ENCODE results near the gene TTLL3. TPM values are rescaled to one million over a fixed set of nuclear protein-coding genes. Genes with fewer than 3 reads are reported as not detected.

The TTLL3 gene
- total RNA-seq, 3 donors from 2014 or later = 9.2 to 13.5 (median 11.1) TPM

- ATAC-seq (peak in 1 of 2 donors; percentile 1), DNase-seq (no peak)
- Mint-ChIP-seq H3K4me1 (ENCODE audit: low read depth) (peaks cover 51% of the 10 kb centered on the region), H3K27me3 (ENCODE audit: low read depth) (no peaks in the 10 kb centered on the region), H3K36me3 (ENCODE audit: insufficient read depth) (peaks cover 52% of the 10 kb centered on the region), H3K4me3 (peak overlapping the region; percentile 12), H3K9me3 (no peaks in the 10 kb centered on the region)
Measured at GRCh38 chr3:9786825-9787669, 23.0 kb upstream of the TTLL3 start.

- DNase-seq = no peak
- H3K27me3 Mint-ChIP-seq (ENCODE audit: low read depth) = no peaks in the 10 kb centered on the region
- H3K4me1 Mint-ChIP-seq (ENCODE audit: low read depth) = peaks cover 47% of the 10 kb centered on the region
- ATAC-seq = peak; percentile 60 to 69
- H3K36me3 Mint-ChIP-seq (ENCODE audit: insufficient read depth) = peaks cover 48% of the 10 kb centered on the region
- H3K4me3 Mint-ChIP-seq = peak overlapping the region; percentile 12
- H3K9me3 Mint-ChIP-seq = no peaks in the 10 kb centered on the region
Measured at GRCh38 chr3:9787714-9788113, 22.3 kb upstream of the TTLL3 start.

- H3K27me3 Mint-ChIP-seq (ENCODE audit: low read depth) = no peaks in the 10 kb centered on the region
- H3K4me3 Mint-ChIP-seq = peak overlapping the region; percentile 97
- DNase-seq (no peak), ATAC-seq (no peak)
- H3K9me3 Mint-ChIP-seq = no peaks in the 10 kb centered on the region
- H3K36me3 Mint-ChIP-seq (ENCODE audit: insufficient read depth) = peaks cover 45% of the 10 kb centered on the region
- H3K4me1 Mint-ChIP-seq (ENCODE audit: low read depth) = peaks cover 68% of the 10 kb centered on the region
Measured at GRCh38 chr3:9791127-9791526, 18.9 kb upstream of the TTLL3 start.

- Mint-ChIP-seq H3K27me3 (ENCODE audit: low read depth) (no peaks in the 10 kb centered on the region), H3K36me3 (ENCODE audit: insufficient read depth) (peaks cover 37% of the 10 kb centered on the region), H3K9me3 (no peaks in the 10 kb centered on the region), H3K4me1 (ENCODE audit: low read depth) (peaks cover 69% of the 10 kb centered on the region), H3K4me3 (peak overlapping the region; percentile 97)
- ATAC-seq (no peak), DNase-seq (no peak)
Measured at GRCh38 chr3:9791790-9792404, 18.2 kb upstream of the TTLL3 start.

GRCh38 chr3:9792405-9793160 is 17.5 kb upstream of the TTLL3 start, which contains the start of the genes ARPC4 and TADA3:
Gene ARPC4, plus strand, starts transcription at chr3:9793082. Its CDS starts 40 bp downstream, at chr3:9793122.
Gene TADA3, minus strand, starts transcription at chr3:9792473. Its CDS starts 1,007 bp downstream, at chr3:9791466.
- DNase-seq (peak; percentile 87), ATAC-seq (peak; percentile 85)
- H3K9me3 Mint-ChIP-seq = no peaks in the 10 kb centered on the region
- H3K4me3 Mint-ChIP-seq = peak within 1 kb of the TSS; percentile 97
- no peaks in the 10 kb centered on the region for H3K27me3 Mint-ChIP-seq (ENCODE audit: low read depth)
- H3K4me1 Mint-ChIP-seq (ENCODE audit: low read depth) = peaks cover 69% of the 10 kb centered on the region
- H3K36me3 Mint-ChIP-seq (ENCODE audit: insufficient read depth) = peaks cover 37% of the 10 kb centered on the region

GRCh38 chr3:9793161-9793781 is 16.8 kb upstream of the TTLL3 start:
- Mint-ChIP-seq H3K27me3 (ENCODE audit: low read depth) (no peaks in the 10 kb centered on the region), H3K9me3 (no peaks in the 10 kb centered on the region), H3K4me3 (peak overlapping the region; percentile 97), H3K36me3 (ENCODE audit: insufficient read depth) (peaks cover 37% of the 10 kb centered on the region), H3K4me1 (ENCODE audit: low read depth) (peaks cover 67% of the 10 kb centered on the region)
- peak; percentile 16 to 25 for ATAC-seq
- DNase-seq = no peak

GRCh38 chr3:9794400-9794799 is 15.7 kb upstream of the TTLL3 start:
- peaks cover 33% of the 10 kb centered on the region for H3K36me3 Mint-ChIP-seq (ENCODE audit: insufficient read depth)
- no peaks in the 10 kb centered on the region for H3K27me3 Mint-ChIP-seq (ENCODE audit: low read depth)
- peak overlapping the region; percentile 97 for H3K4me3 Mint-ChIP-seq
- DNase-seq (no peak), ATAC-seq (no peak)
- H3K4me1 Mint-ChIP-seq (ENCODE audit: low read depth) = peaks cover 63% of the 10 kb centered on the region
- no peaks in the 10 kb centered on the region for H3K9me3 Mint-ChIP-seq

GRCh38 chr3:9795207-9795606 is 14.9 kb upstream of the TTLL3 start:
- H3K9me3 Mint-ChIP-seq = no peaks in the 10 kb centered on the region
- no peaks in the 10 kb centered on the region for H3K27me3 Mint-ChIP-seq (ENCODE audit: low read depth)
- no peak for DNase-seq
- H3K4me3 Mint-ChIP-seq = peak overlapping the region; percentile 74
- no peak for ATAC-seq
- peaks cover 55% of the 10 kb centered on the region for H3K4me1 Mint-ChIP-seq (ENCODE audit: low read depth)
- peaks cover 32% of the 10 kb centered on the region for H3K36me3 Mint-ChIP-seq (ENCODE audit: insufficient read depth)

- peaks cover 37% of the 10 kb centered on the region for H3K4me1 Mint-ChIP-seq (ENCODE audit: low read depth)
- H3K9me3 Mint-ChIP-seq = no peaks in the 10 kb centered on the region
- peaks cover 34% of the 10 kb centered on the region for H3K36me3 Mint-ChIP-seq (ENCODE audit: insufficient read depth)
- no peak for ATAC-seq
- no peak overlapping the region for H3K4me3 Mint-ChIP-seq
- no peaks in the 10 kb centered on the region for H3K27me3 Mint-ChIP-seq (ENCODE audit: low read depth)
- no peak for DNase-seq
Measured at GRCh38 chr3:9797196-9797945, 12.7 kb upstream of the TTLL3 start.

- H3K4me1 Mint-ChIP-seq (ENCODE audit: low read depth) = peaks cover 25% of the 10 kb centered on the region
- peaks cover 40% of the 10 kb centered on the region for H3K36me3 Mint-ChIP-seq (ENCODE audit: insufficient read depth)
- no peaks in the 10 kb centered on the region for H3K27me3 Mint-ChIP-seq (ENCODE audit: low read depth)
- no peaks in the 10 kb centered on the region for H3K9me3 Mint-ChIP-seq
- no peak overlapping the region for H3K4me3 Mint-ChIP-seq
- ATAC-seq = no peak
- no peak for DNase-seq
Measured at GRCh38 chr3:9800529-9800928, 9.5 kb upstream of the TTLL3 start.

GRCh38 chr3:9803494-9803893 is 6.6 kb upstream of the TTLL3 start:
- DNase-seq (no peak), ATAC-seq (no peak)
- peaks cover 18% of the 10 kb centered on the region for H3K4me1 Mint-ChIP-seq (ENCODE audit: low read depth)
- no peak overlapping the region for H3K4me3 Mint-ChIP-seq
- no peaks in the 10 kb centered on the region for H3K27me3 Mint-ChIP-seq (ENCODE audit: low read depth)
- H3K9me3 Mint-ChIP-seq = no peaks in the 10 kb centered on the region
- H3K36me3 Mint-ChIP-seq (ENCODE audit: insufficient read depth) = peaks cover 39% of the 10 kb centered on the region

- H3K4me3 Mint-ChIP-seq = no peak overlapping the region
- H3K36me3 Mint-ChIP-seq (ENCODE audit: insufficient read depth) = peaks cover 36% of the 10 kb centered on the region
- ATAC-seq (no peak), DNase-seq (no peak)
- H3K4me1 Mint-ChIP-seq (ENCODE audit: low read depth) = peaks cover 30% of the 10 kb centered on the region
- no peaks in the 10 kb centered on the region for H3K9me3 Mint-ChIP-seq
- H3K27me3 Mint-ChIP-seq (ENCODE audit: low read depth) = no peaks in the 10 kb centered on the region
Measured at GRCh38 chr3:9804996-9805395, 5.1 kb upstream of the TTLL3 start.

GRCh38 chr3:9806137-9806536 is 3.9 kb upstream of the TTLL3 start:
- Mint-ChIP-seq H3K36me3 (ENCODE audit: insufficient read depth) (peaks cover 29% of the 10 kb centered on the region), H3K4me1 (ENCODE audit: low read depth) (peaks cover 40% of the 10 kb centered on the region)
- no peak for ATAC-seq

More at GRCh38 chr3:9806137-9806536, 3.9 kb upstream of the TTLL3 start:
- Mint-ChIP-seq H3K9me3 (no peaks in the 10 kb centered on the region), H3K27me3 (ENCODE audit: low read depth) (no peaks in the 10 kb centered on the region), H3K4me3 (no peak overlapping the region)
- DNase-seq = no peak

All from activated T-cell treated with anti-CD3 and anti-CD28 coated beads, Interleukin-2, amount 50 U/mL, for 4 hours (primary cell).